OCI-LY3 (cell line): ENCODE data around the gene LAD1.

Source experiments
- H2AFZ ChIP-seq: fragments of 200-600, 300-600 bp; shearing (Covaris generic); 2 replicates; pipeline ENCODE4 v1.6.0; 2014; ENCODE audit warnings: antibody characterized with exemption, low read depth, low read length
- H3K27ac ChIP-seq: fragments of 200-600, 300-600 bp; sonication (generic); 2 replicates; pipeline ENCODE4 v1.5.1; 2014; ENCODE audit warnings: mild to moderate bottlenecking, low read length, moderate library complexity, mixed read lengths
- H3K27me3 ChIP-seq: fragments of 200-600, 300-600 bp; sonication (generic); 2 replicates; pipeline ENCODE4 v1.6.1; 2014; ENCODE audit warnings: low read depth, low read length, mixed read lengths
- H3K36me3 ChIP-seq: fragments of 200-600, 300-600 bp; sonication (generic); replicated peaks from 2 replicates; pipeline ENCODE3; 2014; ENCODE audit warnings: low read depth, low read length, mixed read lengths
- H3K4me1 ChIP-seq: fragments of 300-600, 200-600 bp; sonication (generic); 2 replicates; pipeline ENCODE4 v1.6.1; 2014; ENCODE audit warnings: low read length, mixed read lengths
- H3K4me2 ChIP-seq: fragments of 200-600, 300-600 bp; sonication (generic); 2 replicates; pipeline ENCODE4 v1.6.1; 2014; ENCODE audit warnings: low read length, mixed read lengths
- H3K4me3 ChIP-seq: fragments of 300-600, 200-600 bp; sonication (generic); 2 replicates; pipeline ENCODE4 v1.5.1; 2014; ENCODE audit warnings: antibody characterized with exemption, mild to moderate bottlenecking, low read length, moderate library complexity
- H3K79me2 ChIP-seq: fragments of 300-600, 200-600 bp; shearing (Covaris generic); 2 replicates; pipeline ENCODE4 v1.6.1; 2014; ENCODE audit warnings: mild to moderate bottlenecking, low read length, mixed read lengths
- H3K9ac ChIP-seq: fragments of 300-600, 200-600 bp; shearing (Covaris generic); 2 replicates; pipeline ENCODE4 v1.6.0; 2014; ENCODE audit warnings: mild to moderate bottlenecking, low read length, moderate library complexity
- H3K9me3 ChIP-seq: fragments of 200-600, 300-600 bp; shearing (Covaris generic); 2 replicates; pipeline ENCODE4 v1.6.1; 2014; ENCODE audit warnings: low read length, mixed read lengths; ENCODE audit not compliant: insufficient read depth
- H4K20me1 ChIP-seq: fragments of 200-600, 300-600 bp; sonication (generic); 2 replicates; pipeline ENCODE4 v1.6.1; 2016; ENCODE audit warnings: low read length, mixed read lengths; ENCODE audit not compliant: insufficient read depth
- CTCF ChIP-seq: fragments of 200-600, 300-600 bp; sonication (generic); IDR thresholded peaks from 2 replicates; pipeline ENCODE4 v1.5.1; 2014; ENCODE audit warnings: antibody characterized with exemption, low read length, low read depth
- EZH2phosphoT487 ChIP-seq: fragments of 200-600 bp; shearing (Covaris generic); IDR thresholded peaks from 2 replicates; pipeline ENCODE4 v1.6.1; 2018; ENCODE audit warnings: antibody characterized with exemption, mixed run types, low read depth

The LAD1 gene

GRCh38 chr1:201356236-201356635 lies 42.9 kb downstream of the LAD1 start:
- no peaks in the 10 kb centered on the region for H3K79me2 ChIP-seq

GRCh38 chr1:201355471-201355870 lies 43.7 kb downstream of the LAD1 start:
- Histone ChIP-seq H3K27me3 (peaks cover 56% of the 10 kb centered on the region), H3K4me2 (no peak overlapping the region), H3K27ac (no peak overlapping the region), H4K20me1 (no peaks in the 10 kb centered on the region), H3K4me1 (no peaks in the 10 kb centered on the region), H3K9ac (no peak overlapping the region), H3K79me2 (no peaks in the 10 kb centered on the region), H3K36me3 (no peaks in the 10 kb centered on the region), H3K4me3 (no peak overlapping the region), H2AFZ (no peak overlapping the region), H3K9me3 (no peaks in the 10 kb centered on the region)
- TF ChIP-seq EZH2phosphoT487 = no peak
- no peak for TF ChIP-seq CTCF

More at GRCh38 chr1:201356236-201356635, 42.9 kb downstream of the LAD1 start:
- Histone ChIP-seq H3K4me2 (no peak overlapping the region), H2AFZ (no peak overlapping the region), H3K4me3 (no peak overlapping the region), H3K36me3 (no peaks in the 10 kb centered on the region), H4K20me1 (no peaks in the 10 kb centered on the region), H3K9ac (no peak overlapping the region), H3K4me1 (no peaks in the 10 kb centered on the region), H3K27ac (no peak overlapping the region), H3K9me3 (no peaks in the 10 kb centered on the region), H3K27me3 (peaks cover 53% of the 10 kb centered on the region)
- TF ChIP-seq EZH2phosphoT487 (no peak), CTCF (no peak)

- H3K79me2 ChIP-seq = no peaks in the 10 kb centered on the region
- H3K4me3 ChIP-seq = no peak overlapping the region
- H3K9me3 ChIP-seq = no peaks in the 10 kb centered on the region
- TF ChIP-seq CTCF (no peak), EZH2phosphoT487 (no peak)
- H4K20me1 ChIP-seq = no peaks in the 10 kb centered on the region
- no peaks in the 10 kb centered on the region for H3K36me3 ChIP-seq
- H3K4me1 ChIP-seq = no peaks in the 10 kb centered on the region
- H3K9ac ChIP-seq = no peak overlapping the region
- no peak overlapping the region for H3K4me2 ChIP-seq
- peaks cover 56% of the 10 kb centered on the region for H3K27me3 ChIP-seq
- no peak overlapping the region for H2AFZ ChIP-seq
- H3K27ac ChIP-seq = no peak overlapping the region
Observed at GRCh38 chr1:201354901-201355295, 44.2 kb downstream of the LAD1 start.

GRCh38 chr1:201354151-201354900 lies 44.8 kb downstream of the LAD1 start:
- H3K27ac ChIP-seq = no peak overlapping the region
- no peaks in the 10 kb centered on the region for H3K4me1 ChIP-seq
- H3K36me3 ChIP-seq = no peaks in the 10 kb centered on the region
- no peaks in the 10 kb centered on the region for H3K79me2 ChIP-seq
- H4K20me1 ChIP-seq = no peaks in the 10 kb centered on the region
- peaks cover 57% of the 10 kb centered on the region for H3K27me3 ChIP-seq
- no peak overlapping the region for H3K4me2 ChIP-seq
- TF ChIP-seq CTCF = no peak
- TF ChIP-seq EZH2phosphoT487 = no peak
- H2AFZ ChIP-seq = no peak overlapping the region
- H3K4me3 ChIP-seq = no peak overlapping the region
- no peak overlapping the region for H3K9ac ChIP-seq
- H3K9me3 ChIP-seq = no peaks in the 10 kb centered on the region
